Ovary (tissue), 9 donors: ENCODE measurements around the gene ALK. TPM values are rescaled to one million over a fixed set of nuclear protein-coding genes. Genes with fewer than 3 reads are reported as not detected.

ENCODE experiments used
- DNase-seq, 5 donors: peaks; one replicate each; pipeline ENCODE4 v3.0.0-alpha.2; 2019 to 2020
- H3K27ac ChIP-seq, 2 donors: fragments of 200-600 bp; one replicate each; pipeline versions ENCODE4 v1.5.1 to v1.8.0; 2019 to 2022
- H3K27me3 ChIP-seq: fragments of 200-600 bp; one replicate; pipeline ENCODE4 v1.8.0; 2022
- H3K36me3 ChIP-seq: fragments of 200-600 bp; sonication (generic); one replicate; pipeline ENCODE4 v1.5.1; 2019
- H3K4me1 ChIP-seq: one replicate; pipeline ENCODE4 v1.8.1; 2013; ENCODE audit warnings: mild to moderate bottlenecking, moderate library complexity; ENCODE audit not compliant: insufficient read depth
- H3K4me3 ChIP-seq: fragments of 200-600 bp; sonication (generic); one replicate; pipeline ENCODE4 v1.5.1; 2017
- H3K9me3 ChIP-seq, 2 donors: fragments of 200-600 bp in 1 of 2; sonication (generic) in 1 of 2; one replicate each; pipeline versions ENCODE4 v1.5.1 to v1.8.1; 2013 to 2019; ENCODE audit warnings: mild to moderate bottlenecking in 1 of 2, moderate library complexity in 1 of 2
- CTCF ChIP-seq, 3 donors: fragments of 450-650 bp in 2 of 3; fragments of 200-600 bp in 1 of 3; IDR thresholded peaks; one replicate each; pipeline versions ENCODE4 v1.5.1 to v1.8.0; 2016 to 2022; ENCODE audit warnings: antibody characterized with exemption in 3 of 3, mild to moderate bottlenecking in 1 of 3
- EP300 ChIP-seq: sonication (generic); formaldehyde crosslinking; IDR thresholded peaks from one replicate; pipeline ENCODE4 v1.6.1; 2017; ENCODE audit warnings: antibody characterized with exemption
- POLR2A ChIP-seq: fragments of 450-650 bp; IDR thresholded peaks from one replicate; pipeline ENCODE4 v1.6.1; 2017; ENCODE audit warnings: antibody characterized with exemption, mild to moderate bottlenecking, moderate library complexity
- WGBS, 3 donors: extraction: QIAGEN DNeasy Blood & Tissue Kit in 1 of 3; methylation state at CpG; one replicate each; pipeline versions ENCODE4 v1.1.5 to v1.1.7; 2013 to 2017; 5-methylcytosine and 5-hydroxymethylcytosine counted together
- intact Hi-C, 4 donors: fragments of 100-400 bp; cut with DNase I; formaldehyde crosslinking; loops; one replicate each; pipeline versions ENCODE4 v1.11.0 to v1.15.1; 2022 to 2023
- polyA plus RNA-seq, 2 donors: library from polyadenylated mRNA; stranded (reverse); fragments of 200-250 nt in 1 of 2; fragments of 350-450 nt in 1 of 2; fragmentation: Illumina TruSeq in 1 of 2; extraction: RNeasy Lipid Tissue Mini Kit (QIAGEN cat#74804) in 1 of 2; gene quantifications; one replicate each; pipeline ENCODE4 v1.2.3, GENCODE V29; 2013 to 2014
- total RNA-seq, 7 donors: library from RNA; depleted of rRNA in 2 of 7; stranded (reverse); fragments of >200 nt in 2 of 7; fragmentation: NEBNext Ultra II Directional in 3 of 7; extraction: Animal tissue kit (Norgen Biotek cat#: 25700) in 3 of 7; gene quantifications; one replicate each; pipeline versions ENCODE4 v1.1.0 to v1.2.4, GENCODE V29; 2016 to 2023
- donor health status: DM: no; HTN: no; CAD: no; lungs with moderate emphysema.
- donor health status: DM: no; HTN: no; CAD: no.
- donor health status: Bipolar disorder and iron deficiency.
- donor health status: DM: yes; HTN: yes; CAD: no.
- donor health status: DM: no; HTN: no; CAD: no.
- donor health status: DM: yes; HTN: yes; CAD: no.

ALK gene
- total and polyA plus RNA-seq, 9 donors = 0.05 to 1.7 (median 0.23) TPM; not detected in 1

- DNase-seq = no peak
- 50 to 63% (median 54%) methylated on average over 6 of the region's 6 CpGs for WGBS, 3 donors
- no peaks in the 10 kb centered on the region for H3K9me3 ChIP-seq
These were observed 498.2 kb downstream of the ALK start for GRCh38 chr2:29423061-29423666.

GRCh38 chr2:29420999-29421782 lies 500.2 kb downstream of the ALK start:
- intact Hi-C loops = no loop called here
- no peak overlapping the region for H3K4me3 ChIP-seq
- 57 to 67% (median 61%) methylated on average over 12 of the region's 12 CpGs for WGBS, 3 donors

More at GRCh38 chr2:29423061-29423666, 498.2 kb downstream of the ALK start:
- intact Hi-C loops = no loop called here
- no peak overlapping the region for H3K27ac ChIP-seq
- no peaks in the 10 kb centered on the region for H3K4me1 ChIP-seq
- no peaks in the 10 kb centered on the region for H3K27me3 ChIP-seq
- TF ChIP-seq CTCF (IDR thresholded peaks at IDR 0.05) (no peak), POLR2A (no peak), EP300 (no peak)
- H3K36me3 ChIP-seq = no peaks in the 10 kb centered on the region
- H3K4me3 ChIP-seq = no peak overlapping the region

GRCh38 chr2:29420464-29420863 lies 500.9 kb downstream of the ALK start:
- no peak for DNase-seq
- H3K9me3 ChIP-seq = no peaks in the 10 kb centered on the region
- no peaks in the 10 kb centered on the region for H3K4me1 ChIP-seq
- no peaks in the 10 kb centered on the region for H3K27me3 ChIP-seq
- intact Hi-C loops = no loop called here
- no peak overlapping the region for H3K27ac ChIP-seq
- no peaks in the 10 kb centered on the region for H3K36me3 ChIP-seq
- 50 to 69% (median 61%) methylated on average over 10 of the region's 10 CpGs for WGBS, 3 donors
- H3K4me3 ChIP-seq = no peak overlapping the region
- TF ChIP-seq POLR2A (no peak), CTCF (IDR thresholded peaks at IDR 0.05) (no peak)

More at GRCh38 chr2:29420999-29421782, 500.2 kb downstream of the ALK start:
- Histone ChIP-seq H3K9me3 (no peaks in the 10 kb centered on the region), H3K27ac (no peak overlapping the region), H3K36me3 (no peaks in the 10 kb centered on the region), H3K4me1 (no peaks in the 10 kb centered on the region), H3K27me3 (no peaks in the 10 kb centered on the region)
- DNase-seq = no peak
- TF ChIP-seq POLR2A = no peak
- TF ChIP-seq EP300 = no peak
- no peak for TF ChIP-seq CTCF (IDR thresholded peaks at IDR 0.05)

GRCh38 chr2:29417630-29418029 lies 503.8 kb downstream of the ALK start:
- Histone ChIP-seq H3K27me3 (no peaks in the 10 kb centered on the region), H3K27ac (no peak overlapping the region), H3K36me3 (no peaks in the 10 kb centered on the region), H3K9me3 (no peaks in the 10 kb centered on the region), H3K4me3 (no peak overlapping the region), H3K4me1 (no peaks in the 10 kb centered on the region)
- TF ChIP-seq CTCF (IDR thresholded peaks at IDR 0.05) (no peak), EP300 (no peak), POLR2A (no peak)
- WGBS, 3 donors = 50 to 71% (median 65%) methylated on average over 6 of the region's 6 CpGs
- intact Hi-C loops = no loop called here
- no peak for DNase-seq
